Activated B cell treated with CpG ODN at 0.5 μM for 24 hours (primary cell): ENCODE results near the gene CADM1. TPM values are rescaled to one million over a fixed set of nuclear protein-coding genes. Genes with fewer than 3 reads are reported as not detected.

ENCODE experiments used
- ATAC-seq: fragments of 200-7000 bp; cut with Tn5 transposase; one replicate; pipeline ENCODE4 v1.10.0; 2021; ENCODE audit warnings: low read depth, mild to moderate bottlenecking, moderate library complexity
- CTCF ChIA-PET: fragments of 350-600 bp; sonication (Branson Sonifier 250); formaldehyde crosslinking; loops from one replicate; lab custom pipeline; 2021; ENCODE audit warnings: antibody characterized with exemption; lab: Charles Lee
- POLR2A ChIA-PET: fragments of 350-600 bp; sonication (Branson Sonifier 250); formaldehyde crosslinking; loops from one replicate; lab custom pipeline; 2021; ENCODE audit warnings: antibody characterized with exemption; lab: Charles Lee
- DNase-seq: peaks from one replicate; pipeline ENCODE4 v3.0.0; 2022
- H3K27ac Mint-ChIP-seq: one replicate; pipeline ENCODE4 v1.8.0; 2020; ENCODE audit warnings: mixed read lengths
- H3K27me3 Mint-ChIP-seq: one replicate; pipeline ENCODE4 v1.8.0; 2021; ENCODE audit warnings: mixed read lengths
- H3K36me3 Mint-ChIP-seq: one replicate; pipeline ENCODE4 v1.8.0; 2021; ENCODE audit warnings: low read depth, mixed read lengths
- H3K4me1 Mint-ChIP-seq: one replicate; pipeline ENCODE4 v1.8.0; 2021; ENCODE audit warnings: mixed read lengths
- H3K4me3 Mint-ChIP-seq: one replicate; pipeline ENCODE4 v1.8.0; 2020; ENCODE audit warnings: mild to moderate bottlenecking, mixed read lengths
- H3K9me3 Mint-ChIP-seq: one replicate; pipeline ENCODE4 v1.8.0; 2020; ENCODE audit warnings: mixed read lengths
- intact Hi-C: fragments of 100-400 bp; cut with micrococcal nuclease; formaldehyde crosslinking; loops from one replicate; pipeline ENCODE4 v1.15.1; 2024
- total RNA-seq: library from RNA; stranded (reverse); gene quantifications from 2 replicates; pipeline ENCODE4 v1.2.3, GENCODE V29; 2022
- TF ChIP-seq, protein P1 (sequence below): fragments of 200-600 bp; IDR thresholded peaks from one replicate; pipeline ENCODE4 v1.8.0; 2022; ENCODE audit warnings: antibody characterized with exemption, mild to moderate bottlenecking

The CADM1 gene
- total RNA-seq, 1 donor from 2014 or later: 0.86 TPM

- DNase-seq (no peak), ATAC-seq (no peak)
- no peaks in the 10 kb centered on the region for H3K9me3 Mint-ChIP-seq
- ChIA-PET CTCF (no interaction called here), POLR2A (no interaction called here)
- H3K4me3 Mint-ChIP-seq: no peak overlapping the region
- no peaks in the 10 kb centered on the region for H3K36me3 Mint-ChIP-seq
- intact Hi-C loops: no loop called here
- TF ChIP-seq, protein P1, sequence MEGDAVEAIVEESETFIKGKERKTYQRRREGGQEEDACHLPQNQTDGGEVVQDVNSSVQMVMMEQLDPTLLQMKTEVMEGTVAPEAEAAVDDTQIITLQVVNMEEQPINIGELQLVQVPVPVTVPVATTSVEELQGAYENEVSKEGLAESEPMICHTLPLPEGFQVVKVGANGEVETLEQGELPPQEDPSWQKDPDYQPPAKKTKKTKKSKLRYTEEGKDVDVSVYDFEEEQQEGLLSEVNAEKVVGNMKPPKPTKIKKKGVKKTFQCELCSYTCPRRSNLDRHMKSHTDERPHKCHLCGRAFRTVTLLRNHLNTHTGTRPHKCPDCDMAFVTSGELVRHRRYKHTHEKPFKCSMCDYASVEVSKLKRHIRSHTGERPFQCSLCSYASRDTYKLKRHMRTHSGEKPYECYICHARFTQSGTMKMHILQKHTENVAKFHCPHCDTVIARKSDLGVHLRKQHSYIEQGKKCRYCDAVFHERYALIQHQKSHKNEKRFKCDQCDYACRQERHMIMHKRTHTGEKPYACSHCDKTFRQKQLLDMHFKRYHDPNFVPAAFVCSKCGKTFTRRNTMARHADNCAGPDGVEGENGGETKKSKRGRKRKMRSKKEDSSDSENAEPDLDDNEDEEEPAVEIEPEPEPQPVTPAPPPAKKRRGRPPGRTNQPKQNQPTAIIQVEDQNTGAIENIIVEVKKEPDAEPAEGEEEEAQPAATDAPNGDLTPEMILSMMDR: no peak
- peaks cover 4% of the 10 kb centered on the region for H3K27me3 Mint-ChIP-seq
- H3K4me1 Mint-ChIP-seq: no peaks in the 10 kb centered on the region
- no peak overlapping the region for H3K27ac Mint-ChIP-seq
Measured at GRCh38 chr11:115276799-115277198, 227.4 kb downstream of the CADM1 start.

- TF ChIP-seq, protein P1: no peak
- DNase-seq: no peak
- Mint-ChIP-seq H3K36me3 (no peaks in the 10 kb centered on the region), H3K9me3 (no peaks in the 10 kb centered on the region), H3K27me3 (peaks cover 4% of the 10 kb centered on the region), H3K4me1 (no peaks in the 10 kb centered on the region), H3K4me3 (no peak overlapping the region), H3K27ac (no peak overlapping the region)
- no peak for ATAC-seq
- CTCF ChIA-PET: no interaction called here
- POLR2A ChIA-PET: no interaction called here
- intact Hi-C loops: no loop called here
Measured at GRCh38 chr11:115276191-115276590, 228.0 kb downstream of the CADM1 start.

GRCh38 chr11:115275045-115275444 is 229.2 kb downstream of the CADM1 start:
- Mint-ChIP-seq H3K9me3 (no peaks in the 10 kb centered on the region), H3K4me3 (no peak overlapping the region), H3K27ac (no peak overlapping the region), H3K4me1 (no peaks in the 10 kb centered on the region), H3K27me3 (peaks cover 4% of the 10 kb centered on the region), H3K36me3 (no peaks in the 10 kb centered on the region)
- no peak for DNase-seq
- no peak for ATAC-seq
- intact Hi-C loops: no loop called here
- TF ChIP-seq, protein P1: no peak
- POLR2A ChIA-PET: no interaction called here
- CTCF ChIA-PET: no interaction called here

- DNase-seq (no peak), ATAC-seq (no peak)
- intact Hi-C loops: no loop called here
- H3K9me3 Mint-ChIP-seq: no peaks in the 10 kb centered on the region
- ChIA-PET CTCF (no interaction called here), POLR2A (no interaction called here)
- H3K27ac Mint-ChIP-seq: no peak overlapping the region
- H3K36me3 Mint-ChIP-seq: no peaks in the 10 kb centered on the region
- H3K4me3 Mint-ChIP-seq: no peak overlapping the region
- no peaks in the 10 kb centered on the region for H3K4me1 Mint-ChIP-seq
- TF ChIP-seq, protein P1: no peak
- no peaks in the 10 kb centered on the region for H3K27me3 Mint-ChIP-seq
Measured at GRCh38 chr11:115272925-115273324, 231.3 kb downstream of the CADM1 start.

DNA sequence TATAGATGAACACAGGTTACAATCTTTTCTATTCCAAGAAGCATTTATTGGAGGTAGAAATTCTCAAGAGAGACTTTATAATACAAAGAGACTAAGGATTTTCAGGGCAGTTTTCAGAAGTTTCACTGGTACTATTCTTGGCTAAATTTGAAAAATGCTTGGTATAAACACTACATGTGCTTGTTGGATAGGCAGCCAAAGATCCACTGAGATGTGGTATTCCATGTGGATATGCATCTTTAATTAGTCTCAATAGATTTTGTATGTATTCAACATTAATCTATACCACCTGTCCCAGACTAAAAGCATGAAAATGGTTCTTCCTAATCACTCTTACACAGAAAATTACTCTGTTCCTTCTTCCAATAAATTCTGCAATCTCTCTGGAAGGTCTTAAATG is 232.6 kb downstream of the CADM1 start:
- intact Hi-C loops: no loop called here
- no peak overlapping the region for H3K4me3 Mint-ChIP-seq
- H3K27ac Mint-ChIP-seq: no peak overlapping the region
- no peaks in the 10 kb centered on the region for H3K36me3 Mint-ChIP-seq
- POLR2A ChIA-PET: no interaction called here
- no peaks in the 10 kb centered on the region for H3K9me3 Mint-ChIP-seq
- no peak for DNase-seq
- no peaks in the 10 kb centered on the region for H3K27me3 Mint-ChIP-seq
- CTCF ChIA-PET: no interaction called here
- H3K4me1 Mint-ChIP-seq: no peaks in the 10 kb centered on the region
- no peak for ATAC-seq
- TF ChIP-seq, protein P1: no peak
